Adipocyte (in vitro differentiated cells): ENCODE data around the gene FKBP14.

Experiments
- DNase-seq: peaks from one replicate; pipeline ENCODE4 v3.0.0-alpha.2; 2015; ENCODE audit warnings: low read depth
- H3K27me3 ChIP-seq: replicated peaks from 2 replicates; pipeline ENCODE4 v1.7.0; 2013; ENCODE audit warnings: mild to moderate bottlenecking, low read length, moderate library complexity; ENCODE audit not compliant: control insufficient read depth, insufficient read depth
- H3K36me3 ChIP-seq: 2 replicates; pipeline ENCODE4 v1.7.0; 2013; ENCODE audit warnings: low read length, mild to moderate bottlenecking, moderate library complexity; ENCODE audit not compliant: control insufficient read depth, insufficient read depth, severe bottlenecking
- H3K4me1 ChIP-seq: 2 replicates; pipeline ENCODE4 v1.7.0; 2013; ENCODE audit warnings: mild to moderate bottlenecking, low read length, moderate library complexity; ENCODE audit not compliant: control insufficient read depth, insufficient read depth
- H3K4me3 ChIP-seq: 2 replicates; pipeline ENCODE4 v1.7.0; 2013; ENCODE audit warnings: mild to moderate bottlenecking, low read length, moderate library complexity
- H3K9ac ChIP-seq: 2 replicates; pipeline ENCODE4 v1.7.0; 2013; ENCODE audit warnings: mild to moderate bottlenecking, low read length, moderate library complexity
- H3K9me3 ChIP-seq: 2 replicates; pipeline ENCODE4 v1.7.0; 2013; ENCODE audit warnings: mild to moderate bottlenecking, low read length, moderate library complexity; ENCODE audit not compliant: control insufficient read depth

FKBP14 gene

GRCh38 chr7:29989257-29989995 lies 37.1 kb downstream of the FKBP14 start, which contains the start of gene SCRN1:
SCRN1 (minus strand) TSS chr7:29989801; CDS start chr7:29969067, 20,734 bp downstream.
- Histone ChIP-seq H3K4me3 (peak within 1 kb of the TSS; percentile 92), H3K4me1 (peaks cover 23% of the 10 kb centered on the region), H3K9ac (peak within 1 kb of the TSS; percentile 96), H3K36me3 (no peaks in the 10 kb centered on the region), H3K27me3 (no peaks in the 10 kb centered on the region), H3K9me3 (peaks cover 11% of the 10 kb centered on the region)
- peak; percentile 77 for DNase-seq

GRCh38 chr7:29988424-29989256 lies 37.9 kb downstream of the FKBP14 start:
- peaks cover 23% of the 10 kb centered on the region for H3K4me1 ChIP-seq
- no peaks in the 10 kb centered on the region for H3K36me3 ChIP-seq
- H3K27me3 ChIP-seq, result no peaks in the 10 kb centered on the region
- H3K4me3 ChIP-seq, result peak overlapping the region; percentile 92
- H3K9me3 ChIP-seq, result peaks cover 11% of the 10 kb centered on the region
- DNase-seq, result peak; percentile 75
- peak overlapping the region; percentile 96 for H3K9ac ChIP-seq

- Histone ChIP-seq H3K9me3 (peaks cover 3% of the 10 kb centered on the region), H3K4me1 (peaks cover 23% of the 10 kb centered on the region), H3K9ac (peak overlapping the region; percentile 96), H3K27me3 (no peaks in the 10 kb centered on the region), H3K4me3 (peak overlapping the region; percentile 92), H3K36me3 (no peaks in the 10 kb centered on the region)
- peak; percentile 90 for DNase-seq
Measured at GRCh38 chr7:29987811-29988317, 38.6 kb downstream of the FKBP14 start.

GRCh38 chr7:29987083-29987482 lies 39.4 kb downstream of the FKBP14 start:
- H3K27me3 ChIP-seq, result no peaks in the 10 kb centered on the region
- H3K4me3 ChIP-seq, result peak overlapping the region; percentile 92
- H3K4me1 ChIP-seq, result peaks cover 23% of the 10 kb centered on the region
- peak overlapping the region; percentile 69 for H3K9ac ChIP-seq
- peak; percentile 48 for DNase-seq
- H3K36me3 ChIP-seq, result no peaks in the 10 kb centered on the region
- no peaks in the 10 kb centered on the region for H3K9me3 ChIP-seq

GRCh38 chr7:29980151-29980550 lies 46.4 kb downstream of the FKBP14 start:
- no peaks in the 10 kb centered on the region for H3K9me3 ChIP-seq
- peaks cover 7% of the 10 kb centered on the region for H3K36me3 ChIP-seq
- H3K27me3 ChIP-seq, result no peaks in the 10 kb centered on the region
- no peak for DNase-seq
- H3K9ac ChIP-seq, result no peak overlapping the region
- peaks cover 24% of the 10 kb centered on the region for H3K4me1 ChIP-seq
- no peak overlapping the region for H3K4me3 ChIP-seq

GRCh38 chr7:29977886-29978651 lies 48.4 kb downstream of the FKBP14 start:
- Histone ChIP-seq H3K4me1 (peaks cover 34% of the 10 kb centered on the region), H3K36me3 (peaks cover 7% of the 10 kb centered on the region), H3K4me3 (no peak overlapping the region), H3K9me3 (no peaks in the 10 kb centered on the region), H3K9ac (no peak overlapping the region), H3K27me3 (no peaks in the 10 kb centered on the region)
- DNase-seq, result no peak

GRCh38 chr7:29976673-29977415 lies 49.7 kb downstream of the FKBP14 start:
- Histone ChIP-seq H3K4me1 (peaks cover 38% of the 10 kb centered on the region), H3K9me3 (no peaks in the 10 kb centered on the region), H3K9ac (peak overlapping the region; percentile 56), H3K4me3 (peak overlapping the region; percentile 76), H3K36me3 (peaks cover 7% of the 10 kb centered on the region), H3K27me3 (no peaks in the 10 kb centered on the region)
- DNase-seq, result no peak

- Histone ChIP-seq H3K4me1 (peaks cover 34% of the 10 kb centered on the region), H3K9me3 (no peaks in the 10 kb centered on the region), H3K4me3 (peak overlapping the region; percentile 76), H3K36me3 (peaks cover 7% of the 10 kb centered on the region), H3K27me3 (no peaks in the 10 kb centered on the region), H3K9ac (peak overlapping the region; percentile 56)
- DNase-seq, result peak; percentile 53
Measured at GRCh38 chr7:29976266-29976665, 50.2 kb downstream of the FKBP14 start.

- Histone ChIP-seq H3K36me3 (peaks cover 7% of the 10 kb centered on the region), H3K4me1 (peaks cover 33% of the 10 kb centered on the region)
Measured at GRCh38 chr7:29975561-29975960, 50.9 kb downstream of the FKBP14 start.

GRCh38 chr7:29974286-29974685 lies 52.2 kb downstream of the FKBP14 start:
- no peaks in the 10 kb centered on the region for H3K9me3 ChIP-seq
- H3K9ac ChIP-seq, result no peak overlapping the region
- H3K27me3 ChIP-seq, result no peaks in the 10 kb centered on the region
- H3K36me3 ChIP-seq, result peaks cover 7% of the 10 kb centered on the region
- H3K4me3 ChIP-seq, result no peak overlapping the region
- no peak for DNase-seq
- peaks cover 36% of the 10 kb centered on the region for H3K4me1 ChIP-seq

More at GRCh38 chr7:29975561-29975960, 50.9 kb downstream of the FKBP14 start:
- H3K9me3 ChIP-seq, result no peaks in the 10 kb centered on the region
- DNase-seq, result no peak
- H3K4me3 ChIP-seq, result peak overlapping the region; percentile 76
- no peaks in the 10 kb centered on the region for H3K27me3 ChIP-seq
- H3K9ac ChIP-seq, result peak overlapping the region; percentile 56
